ENCODE measurements around the gene METTL15.
A peak's percentile ranks its signal among the peaks of the same experiment; 100 is the strongest.
"Not testable (repeated sequence)": the region's sequence is repeated elsewhere in the genome, so short reads cannot be mapped to it uniquely, and the experiment has no call there.

METTL15 gene

GRCh38 chr11:28110821-28111200, 2.6 kb downstream of the METTL15 start:
- DNase-seq, result no peak

GRCh38 chr11:28114116-28114515, 5.9 kb downstream of the METTL15 start:
- no peak for DNase-seq

GRCh38 chr11:28114731-28115130, 6.5 kb downstream of the METTL15 start:
- DNase-seq, result no peak

DNA sequence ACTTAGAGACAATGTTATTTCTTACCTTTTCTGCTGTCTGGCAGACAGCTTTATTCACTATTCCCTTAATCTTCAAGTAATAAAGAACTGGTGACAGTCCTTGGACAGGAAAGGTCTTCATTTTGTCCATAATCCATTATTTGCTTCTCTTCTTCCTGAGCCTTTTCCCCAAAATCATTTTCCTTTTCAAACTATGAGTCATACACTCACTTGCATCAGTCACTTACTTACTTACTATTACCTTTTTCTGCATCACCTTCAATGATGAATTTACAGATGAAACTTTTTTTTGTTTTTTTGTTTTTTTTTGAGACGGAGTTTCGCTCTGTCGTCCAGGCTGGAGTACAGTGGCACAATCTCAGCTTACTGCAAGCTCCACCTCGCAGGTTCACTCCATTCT, 9.5 kb downstream of the METTL15 start:
- no peak for DNase-seq

DNA sequence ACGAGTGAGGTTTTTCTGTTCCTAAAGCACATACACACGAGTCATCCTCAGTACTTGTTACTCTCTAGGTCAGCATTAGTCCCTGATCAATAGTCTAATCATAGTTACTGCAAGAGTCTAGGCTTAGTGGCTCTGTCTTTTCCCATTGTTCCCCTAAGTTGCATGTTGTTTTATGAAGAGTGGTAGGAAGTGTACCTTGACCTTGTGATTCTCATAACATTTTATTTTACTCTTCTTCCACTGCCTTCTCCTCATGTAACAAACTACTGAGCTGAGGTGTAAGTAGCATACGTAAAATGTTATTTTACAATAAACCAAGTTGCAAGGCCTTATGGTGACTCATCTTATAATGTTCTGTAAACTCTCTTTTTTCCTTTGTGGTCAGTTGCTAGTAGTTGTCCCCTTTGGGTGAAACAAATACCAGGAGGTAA, 15.0 kb downstream of the METTL15 start:
- no peak for DNase-seq

GRCh38 chr11:28132548-28132947, 24.4 kb downstream of the METTL15 start:
- DNase-seq, result no peak

GRCh38 chr11:28133146-28133545, 25.0 kb downstream of the METTL15 start:
- DNase-seq, result no peak

GRCh38 chr11:28136157-28136556, 28.0 kb downstream of the METTL15 start:
- DNase-seq, result not testable (repeated sequence)

- DNase-seq, result no peak
Observed at GRCh38 chr11:28137366-28137765, 29.2 kb downstream of the METTL15 start.

DNA sequence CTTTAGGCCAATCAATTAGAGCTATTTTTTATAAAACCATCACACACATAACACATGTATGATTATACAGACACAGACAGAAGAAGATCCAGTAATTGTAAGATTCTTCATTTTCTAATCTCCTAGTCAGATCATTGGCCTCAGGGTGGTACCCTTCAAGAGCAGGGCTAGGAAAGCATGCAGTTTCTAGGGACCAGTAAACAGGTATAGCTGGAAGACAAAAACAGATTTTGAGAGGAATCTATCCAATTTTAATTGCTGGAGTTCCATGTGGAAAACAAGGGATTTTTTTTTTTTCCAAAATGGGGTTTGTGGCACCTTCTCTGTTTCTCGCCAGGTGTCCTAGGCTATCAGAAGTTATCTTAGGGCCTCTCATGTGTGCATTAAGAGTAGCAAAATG, 29.6 kb downstream of the METTL15 start:
- no peak for DNase-seq

DNA sequence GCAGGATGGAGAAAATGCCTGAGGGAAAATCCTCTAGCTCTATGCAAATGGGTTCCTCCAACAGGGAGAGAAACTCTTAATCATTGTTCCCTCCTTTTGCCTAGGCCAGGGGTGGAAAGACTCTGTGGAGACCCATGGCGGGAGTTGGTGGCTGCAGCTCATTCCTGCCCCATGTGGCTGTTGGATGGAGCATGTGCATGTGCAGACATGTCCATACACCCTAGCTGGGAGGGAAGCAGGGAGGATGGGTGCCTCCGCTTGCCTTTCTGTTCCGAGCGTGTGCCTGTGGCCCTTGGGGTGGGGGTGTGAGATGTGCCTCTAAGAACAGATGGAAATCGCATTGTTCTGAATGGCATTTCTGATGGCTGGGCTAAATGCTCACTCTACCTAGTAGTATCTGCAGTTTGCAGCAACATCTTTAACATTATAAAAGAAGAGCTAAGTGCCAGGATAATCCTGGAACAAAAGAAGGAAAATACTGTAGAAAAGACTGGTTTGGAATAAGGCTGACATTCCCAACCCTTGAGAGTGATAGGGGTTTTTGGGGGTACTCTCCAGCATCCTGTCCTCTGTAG, 31.7 kb downstream of the METTL15 start:
- DNase-seq, result no peak

DNA sequence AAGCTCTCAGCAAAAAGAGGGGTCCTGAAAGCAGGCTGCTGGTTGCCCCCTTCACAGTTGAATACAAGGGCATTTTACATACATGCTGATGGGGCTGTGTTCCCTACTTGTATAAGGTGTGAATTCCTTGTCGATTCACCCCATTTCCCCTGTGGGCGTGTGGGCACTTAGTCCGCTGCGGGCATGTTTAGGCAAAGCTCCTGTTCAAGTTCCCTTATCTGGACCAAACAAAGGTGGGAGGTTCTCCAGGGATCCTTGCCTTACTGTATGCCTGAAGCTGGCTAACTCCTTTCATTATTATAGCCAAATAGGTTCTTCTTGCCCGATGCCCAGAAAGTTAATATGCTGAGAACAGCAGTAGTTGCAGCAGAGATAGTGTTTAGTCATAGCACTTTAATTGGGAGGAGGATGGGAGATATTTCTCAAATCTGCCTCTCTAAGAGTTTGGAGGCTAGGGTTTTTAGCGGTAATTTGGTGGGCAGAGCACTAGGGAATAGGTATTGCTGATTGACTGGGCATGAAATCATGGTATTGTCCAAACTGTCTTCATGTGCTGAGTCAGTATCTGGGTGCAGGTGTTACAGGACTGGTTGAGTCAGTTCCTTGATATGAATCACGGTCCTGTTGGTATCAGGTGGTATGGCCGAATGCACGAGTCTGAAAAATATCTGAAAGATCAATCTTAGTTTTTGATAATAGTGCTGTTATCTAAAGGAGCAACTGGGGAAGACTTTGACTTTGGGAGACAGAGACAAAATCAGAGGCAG, 32.7 kb downstream of the METTL15 start:
- no peak for DNase-seq

DNA sequence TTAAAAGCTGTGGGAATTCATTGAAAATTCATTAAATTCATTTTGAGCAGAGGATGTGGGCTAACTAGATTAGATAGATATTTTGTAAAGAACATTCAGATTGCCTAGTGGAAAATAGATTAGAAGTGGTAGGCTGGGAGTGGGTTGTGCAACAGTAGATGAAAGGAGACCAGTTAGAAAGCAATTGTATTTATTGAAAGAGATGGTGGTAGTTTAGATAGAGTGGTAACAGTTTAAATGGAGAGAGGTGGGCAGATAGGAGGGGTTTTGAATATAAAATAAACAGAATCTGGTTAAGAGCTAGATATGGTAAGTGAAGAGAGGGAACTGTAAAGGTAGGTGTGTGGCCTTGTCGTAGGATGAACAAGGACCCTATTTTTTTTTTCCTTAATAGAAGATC, 34.5 kb downstream of the METTL15 start:
- no peak for DNase-seq

- DNase-seq, result no peak
Observed at GRCh38 chr11:28144808-28145207, 36.6 kb downstream of the METTL15 start.

GRCh38 chr11:28146123-28146751, 38.0 kb downstream of the METTL15 start:
- peak; percentile 26 for DNase-seq

DNA sequence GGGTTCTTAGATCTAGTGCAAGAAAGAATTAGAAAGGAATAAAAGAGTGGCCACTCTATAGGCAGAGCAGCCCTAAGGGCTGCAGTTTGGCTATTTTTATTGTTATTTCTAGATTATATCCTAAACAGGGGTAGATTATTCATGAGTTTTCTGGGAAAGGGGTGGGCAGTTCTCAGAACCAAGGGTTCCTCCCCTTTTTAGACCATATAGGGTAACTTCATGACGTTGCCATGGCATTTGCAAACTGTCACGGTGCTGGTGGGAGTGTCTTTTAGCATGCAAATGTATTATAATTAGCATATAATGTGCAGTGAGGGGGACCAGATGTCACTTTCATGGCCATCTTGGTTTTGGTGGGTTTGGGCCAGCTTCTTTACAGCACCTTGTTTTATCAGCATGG, 44.6 kb downstream of the METTL15 start:
- no peak for DNase-seq

GRCh38 chr11:28153586-28153985, 45.4 kb downstream of the METTL15 start:
- no peak for DNase-seq

DNA sequence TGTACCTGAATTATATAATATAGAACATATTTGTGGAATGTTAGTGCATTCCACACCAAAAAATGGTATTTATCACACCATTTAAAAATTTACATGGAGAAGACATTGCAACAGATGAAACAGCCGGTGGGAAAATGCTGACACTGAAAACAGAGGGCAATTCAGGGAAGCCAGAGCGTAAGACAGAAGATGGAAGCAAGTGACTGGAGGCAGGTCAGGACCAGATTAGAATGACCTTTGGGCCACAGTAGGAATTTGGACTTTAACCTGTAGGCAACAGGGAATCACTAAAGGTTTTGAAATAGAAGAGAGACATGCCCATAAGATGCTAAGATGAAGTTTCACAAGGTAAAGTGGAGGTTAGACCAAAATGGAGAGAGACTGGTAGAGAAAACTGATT, 60.5 kb downstream of the METTL15 start:
- no peak for DNase-seq

DNA sequence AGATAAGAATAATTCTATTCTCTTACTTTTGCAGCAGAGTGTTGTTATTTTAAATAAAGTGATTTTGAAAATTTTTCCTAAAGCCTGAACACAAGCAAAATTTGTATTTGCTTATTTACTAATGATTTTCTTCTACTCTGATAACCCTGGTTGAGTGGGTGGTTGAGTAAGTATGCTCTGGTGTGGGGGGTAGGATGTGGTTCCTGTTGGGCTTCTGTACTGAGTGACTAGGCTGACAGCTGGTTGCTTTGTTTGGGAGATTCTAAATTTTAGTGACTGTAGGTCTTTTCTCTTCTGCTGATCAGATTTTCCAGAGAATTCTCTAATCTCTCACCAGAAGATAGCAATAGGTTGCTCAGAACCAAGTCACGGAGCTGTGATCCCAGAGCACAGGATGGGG, 61.6 kb downstream of the METTL15 start:
- DNase-seq, result peak; percentile 0

- DNase-seq, result no peak
Observed at GRCh38 chr11:28170759-28171158, 62.6 kb downstream of the METTL15 start.

GRCh38 chr11:28176351-28176750, 68.2 kb downstream of the METTL15 start:
- DNase-seq, result no peak

DNA sequence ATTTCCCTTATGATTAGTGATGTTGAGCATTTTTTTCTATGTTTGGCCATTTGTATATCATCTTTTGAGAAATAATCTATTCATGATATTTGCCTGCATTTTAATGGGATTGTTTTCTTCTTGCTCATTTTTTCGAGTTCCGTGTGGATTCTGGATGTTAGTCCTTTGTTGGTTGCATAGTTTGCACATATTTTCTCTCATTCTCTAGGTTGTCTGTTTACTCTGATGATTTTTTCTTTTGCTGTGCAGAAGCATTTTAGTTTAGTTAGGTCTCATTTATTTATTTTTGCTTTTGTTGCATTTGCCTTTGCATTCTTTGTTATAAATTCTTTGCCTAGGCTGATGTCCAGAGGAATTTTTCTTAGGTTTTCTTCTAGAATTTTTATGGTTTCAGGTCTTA, 87.3 kb downstream of the METTL15 start:
- DNase-seq, result no peak

DNA sequence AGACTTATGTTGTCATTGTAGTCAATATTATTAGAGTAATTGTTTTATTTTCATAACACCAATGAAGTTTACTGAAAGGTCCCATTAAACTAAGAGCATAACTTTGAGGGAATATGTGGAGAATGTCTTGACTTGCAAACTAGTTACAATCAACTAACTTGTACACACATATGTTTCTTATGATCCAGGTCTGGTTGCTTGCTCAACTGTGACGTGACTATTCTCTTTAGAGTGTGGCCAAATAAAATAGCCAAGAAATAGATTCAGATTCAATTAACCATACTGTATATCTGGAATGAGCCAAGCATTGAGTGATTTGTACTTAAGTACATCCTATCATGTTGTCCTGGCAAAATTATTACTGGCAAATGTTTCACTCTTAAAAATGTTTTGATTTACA, 101.7 kb downstream of the METTL15 start:
- DNase-seq, result no peak

GRCh38 chr11:28222063-28222462, 113.9 kb downstream of the METTL15 start:
- not testable (repeated sequence) for DNase-seq

Measured in activated CD4-positive, alpha-beta T cell treated with anti-CD3 and anti-CD28 coated beads, Interleukin-2, Interleukin-6, amounts not matched to agents 100 ng/mL and 50 ng/mL, durations not matched to agents 16 hours and 8 hours (primary cell).